HG03159 (cell line): ENCODE data around the gene RAC2.
A peak's percentile ranks its signal among the peaks of the same experiment; 100 is the strongest.

ENCODE experiments used
- ATAC-seq: cut with Tn5 transposase; IDR thresholded peaks from one replicate; pipeline ENCODE4 v1.9.1; 2021; ENCODE audit warnings: mild to moderate bottlenecking, moderate library complexity; ENCODE audit not compliant: unreplicated experiment

Gene RAC2

DNA sequence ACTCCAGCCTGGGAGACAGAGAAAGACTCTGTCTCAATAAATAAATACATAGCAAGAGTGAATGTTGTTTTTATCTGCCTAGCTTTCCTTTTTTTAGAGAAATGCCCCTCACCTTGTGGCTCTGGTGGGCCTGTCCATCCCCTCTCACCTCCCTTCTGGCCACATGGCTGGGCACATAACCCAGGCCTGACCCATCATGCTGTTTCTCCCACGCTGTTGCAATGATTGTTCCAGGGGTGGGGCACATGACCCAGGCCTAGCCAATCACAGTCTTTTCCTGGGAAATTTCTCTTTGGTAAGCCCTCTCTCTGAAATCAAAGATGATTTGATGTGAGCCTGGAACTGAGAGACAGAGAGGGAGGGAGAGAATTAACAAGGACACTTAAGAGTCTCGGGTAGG lies 32.7 kb upstream of the RAC2 start:
- ATAC-seq = no peak

GRCh38 chr22:37275622-37276021 lies 31.6 kb upstream of the RAC2 start:
- ATAC-seq = no peak

GRCh38 chr22:37275134-37275533 lies 31.1 kb upstream of the RAC2 start:
- no peak for ATAC-seq

GRCh38 chr22:37274380-37274862 lies 30.4 kb upstream of the RAC2 start:
- ATAC-seq = no peak

DNA sequence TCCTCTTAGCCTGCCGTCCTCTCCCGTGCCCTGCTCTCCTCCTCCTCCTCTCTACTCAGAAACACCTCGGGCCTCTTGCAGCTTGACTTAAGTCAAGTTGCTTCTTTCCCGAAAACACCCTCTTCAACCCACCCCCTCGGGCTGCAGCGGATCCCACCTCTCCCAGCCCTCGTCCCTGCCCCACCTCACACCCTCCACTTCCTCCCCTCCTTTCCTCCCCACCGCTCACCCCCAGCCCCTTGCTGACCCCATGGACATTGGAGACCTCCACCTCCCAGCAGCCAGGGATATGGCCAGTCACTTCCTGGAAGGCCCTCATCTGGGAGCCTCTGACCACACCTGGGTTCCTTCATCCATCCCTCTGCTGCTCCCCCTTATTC lies 29.8 kb upstream of the RAC2 start:
- no peak for ATAC-seq

- no peak for ATAC-seq
Observed at GRCh38 chr22:37273126-37273845, 29.2 kb upstream of the RAC2 start.

- no peak for ATAC-seq
Observed at GRCh38 chr22:37270928-37271650, 27.0 kb upstream of the RAC2 start.

- no peak for ATAC-seq
Observed at GRCh38 chr22:37269936-37270678, 26.0 kb upstream of the RAC2 start.

DNA sequence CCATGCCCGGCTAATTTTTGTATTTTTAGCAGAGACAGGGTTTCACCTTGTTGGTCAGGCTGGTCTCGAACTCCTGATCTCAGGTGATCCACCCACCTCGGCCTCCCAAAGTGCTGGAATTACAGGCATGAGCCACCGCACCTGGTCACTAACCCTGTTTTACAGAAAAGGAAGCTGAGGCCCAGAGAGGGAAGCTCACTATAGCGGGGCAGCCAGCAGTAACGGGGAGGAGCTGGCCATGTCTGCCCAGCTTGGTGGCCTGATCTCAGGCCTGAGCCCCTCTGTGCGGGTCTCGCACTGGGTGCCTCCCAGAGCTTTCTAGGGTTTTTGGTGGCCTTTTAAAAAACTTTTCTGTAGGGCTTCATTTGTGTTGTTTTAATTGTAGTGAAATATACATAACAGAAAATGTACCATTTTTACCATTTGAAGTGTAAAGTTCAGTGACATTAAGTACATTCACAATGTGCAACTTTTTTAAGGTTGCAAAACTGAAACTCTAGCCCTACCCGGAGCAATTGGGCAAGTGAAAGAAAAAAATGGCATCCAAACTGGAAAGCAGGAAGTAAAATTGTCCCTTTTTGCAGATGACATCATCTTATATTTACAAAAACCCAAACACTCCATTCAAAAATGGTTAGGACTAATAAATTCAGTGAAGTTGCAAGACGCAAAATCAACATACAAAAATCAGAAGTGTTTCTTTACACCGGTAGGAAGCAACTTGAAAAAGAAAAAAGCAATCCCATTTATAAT lies 23.8 kb upstream of the RAC2 start:
- no peak for ATAC-seq

GRCh38 chr22:37267135-37267587 lies 23.1 kb upstream of the RAC2 start:
- peak; percentile 68 for ATAC-seq

DNA sequence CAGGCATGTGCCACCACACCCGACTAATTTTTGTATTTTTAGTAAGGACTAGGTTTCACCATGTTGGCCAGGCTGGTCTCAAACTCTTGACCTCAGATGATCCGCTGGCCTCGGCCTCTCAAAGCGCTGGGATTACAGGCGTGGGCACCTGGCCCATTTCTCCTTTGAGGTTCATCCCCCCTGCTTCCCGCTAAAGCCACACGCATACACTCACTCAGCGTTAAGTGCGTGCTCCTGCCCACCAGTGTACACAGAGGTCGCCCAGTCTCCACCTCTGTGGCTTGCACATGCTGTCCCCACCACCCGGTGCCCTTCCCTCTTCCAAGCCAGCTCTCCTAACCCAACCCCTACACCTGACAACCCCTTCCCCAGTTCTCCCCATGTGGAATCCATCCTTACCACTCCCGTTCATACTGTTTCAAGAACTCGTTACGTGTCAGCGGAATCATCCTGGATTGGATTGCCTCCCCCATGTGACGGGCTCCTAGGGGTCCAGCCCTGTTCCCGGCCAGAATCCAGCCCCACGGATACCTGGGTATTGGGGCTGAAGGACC lies 22.6 kb upstream of the RAC2 start:
- ATAC-seq = no peak

DNA sequence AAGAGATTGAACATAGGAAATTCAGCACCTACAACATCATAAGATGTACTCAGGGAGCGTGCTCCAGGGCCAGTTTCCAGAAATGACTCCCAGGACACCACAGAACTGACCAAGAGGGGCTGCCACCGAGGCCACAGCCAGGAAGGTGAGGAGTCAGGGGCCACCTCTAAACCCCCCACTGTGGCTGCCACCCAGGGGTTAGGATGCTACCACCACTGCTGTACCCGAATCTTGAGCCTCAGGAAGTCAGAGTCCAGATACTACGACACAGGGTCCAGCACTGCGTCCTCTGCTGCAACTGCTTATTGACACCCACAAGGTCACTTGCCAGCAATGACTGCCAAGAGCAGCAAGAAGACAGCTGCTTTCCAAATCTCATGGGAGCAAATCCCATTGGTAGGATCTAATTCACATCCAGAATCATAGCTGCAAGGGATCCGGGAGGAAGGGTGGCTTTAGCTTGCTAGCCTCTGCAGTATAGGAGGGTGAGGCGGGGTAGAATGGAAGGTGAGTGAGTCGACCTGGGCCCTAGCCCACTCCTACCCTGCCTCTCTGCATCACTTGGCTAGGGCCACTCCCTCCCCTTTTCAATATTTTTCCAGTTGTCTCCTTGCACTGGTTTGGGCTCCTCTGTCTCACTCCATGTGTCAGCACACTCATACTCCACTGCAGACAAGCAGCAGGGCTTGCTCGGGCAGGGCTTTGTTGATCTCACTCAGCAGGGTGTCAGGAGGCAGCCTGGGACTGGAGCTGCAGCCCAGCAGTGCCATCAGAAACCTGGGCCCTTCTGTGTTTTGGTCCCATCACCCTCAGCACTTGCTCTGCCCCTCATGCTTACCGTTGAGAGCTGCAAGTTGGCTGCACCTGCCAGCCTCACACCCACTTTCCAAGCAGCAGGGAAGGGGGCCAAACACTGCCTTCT lies 20.2 kb upstream of the RAC2 start:
- ATAC-seq = no peak

DNA sequence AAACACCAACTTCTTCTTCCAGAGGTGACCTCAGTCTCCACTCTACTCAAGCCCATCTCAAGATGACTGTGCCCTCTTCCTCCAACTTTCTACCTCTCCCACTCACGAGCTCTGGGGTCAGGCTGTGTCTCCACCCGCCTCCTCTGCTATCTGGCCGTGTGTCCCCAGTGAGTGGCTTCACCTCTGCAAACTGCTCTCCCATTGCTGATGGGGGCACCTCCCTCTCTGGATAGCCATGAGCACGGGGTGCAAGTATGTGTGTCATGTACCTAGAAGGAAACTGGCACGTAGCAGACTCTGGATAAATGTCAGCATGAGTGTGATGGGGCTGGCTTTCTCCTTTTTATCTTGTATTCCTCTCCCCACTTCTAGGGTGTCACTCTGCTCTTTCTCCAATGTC lies 18.3 kb upstream of the RAC2 start:
- ATAC-seq = no peak

- no peak for ATAC-seq
Observed at GRCh38 chr22:37260901-37261336, 16.9 kb upstream of the RAC2 start.

DNA sequence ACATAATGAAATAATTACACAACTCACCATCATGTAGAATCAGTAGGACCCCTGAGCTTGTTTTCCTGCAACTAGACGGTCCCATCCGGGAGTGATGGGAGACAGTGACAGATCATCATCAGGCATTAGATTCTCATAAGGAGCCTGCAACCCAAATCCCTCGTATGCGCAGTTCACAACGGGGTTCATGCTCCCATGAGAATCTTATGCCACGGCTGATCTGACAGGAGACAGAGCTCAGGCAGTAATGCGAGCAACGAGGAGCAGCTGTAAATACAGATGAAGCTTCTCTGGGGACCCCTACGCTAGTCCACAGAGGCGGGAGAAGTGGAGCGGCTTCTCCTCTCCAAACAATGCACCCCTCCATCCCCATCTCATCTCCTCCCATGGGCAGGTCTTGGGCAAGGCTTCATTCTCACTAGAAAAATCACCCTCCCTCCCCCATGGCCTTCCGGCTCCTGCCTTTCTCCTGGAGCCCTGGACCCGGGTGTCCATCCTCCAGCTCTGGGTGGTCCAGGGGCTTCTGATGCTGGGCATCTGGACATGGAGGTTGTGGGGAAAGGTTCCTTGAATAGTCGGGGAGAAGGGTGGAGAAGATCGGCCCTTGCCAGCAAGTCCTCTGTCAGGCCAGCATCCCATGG lies 16.2 kb upstream of the RAC2 start:
- ATAC-seq = no peak

DNA sequence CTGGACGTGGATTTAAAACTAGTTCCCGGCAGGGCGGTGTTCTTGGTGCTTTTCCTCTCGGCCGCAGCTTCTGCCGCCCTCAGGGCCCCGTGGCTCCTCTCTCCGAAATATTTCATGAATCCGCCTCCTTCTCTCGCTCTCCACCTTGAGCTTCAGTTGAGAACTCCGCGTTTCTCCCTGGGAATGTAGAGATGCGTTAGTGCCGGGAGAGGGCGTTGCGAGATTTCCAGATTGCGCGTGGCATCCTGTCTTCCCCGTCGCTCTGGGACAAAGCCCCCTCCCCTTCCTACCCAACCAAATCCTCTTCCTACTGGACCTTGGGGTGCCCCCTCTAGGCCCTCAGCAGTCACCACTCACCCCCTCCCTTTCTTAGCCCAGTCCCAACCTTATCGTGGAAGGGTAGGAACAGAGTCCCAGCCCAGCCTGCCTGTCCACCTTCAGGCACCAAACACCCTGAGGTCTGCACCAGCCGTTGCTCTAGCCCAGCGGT lies 15.5 kb upstream of the RAC2 start:
- no peak for ATAC-seq

GRCh38 chr22:37258753-37259401 lies 14.8 kb upstream of the RAC2 start:
- no peak for ATAC-seq

- ATAC-seq = no peak
Observed at GRCh38 chr22:37258005-37258752, 14.1 kb upstream of the RAC2 start.
